GM18517 (cell line): ENCODE measurements around the gene PNPLA6.
"Not testable (repeated sequence)": the region's sequence is repeated elsewhere in the genome, so short reads cannot be mapped to it uniquely, and the experiment has no call there.

Source experiments
- ATAC-seq: cut with Tn5 transposase; IDR thresholded peaks from one replicate; pipeline ENCODE4 v1.9.1; 2021; ENCODE audit warnings: mild to moderate bottlenecking, moderate library complexity; ENCODE audit not compliant: unreplicated experiment

PNPLA6 gene

GRCh38 chr19:7550987-7551761 lies 15.7 kb downstream of the PNPLA6 start:
- no peak for ATAC-seq

- ATAC-seq: no peak
These were observed 17.3 kb downstream of the PNPLA6 start for GRCh38 chr19:7552781-7553180.

- no peak for ATAC-seq
These were observed 19.0 kb downstream of the PNPLA6 start for GRCh38 chr19:7554565-7554964.

GRCh38 chr19:7554990-7555864 lies 19.7 kb downstream of the PNPLA6 start:
- ATAC-seq: no peak

GRCh38 chr19:7556696-7557315 lies 21.3 kb downstream of the PNPLA6 start:
- no peak for ATAC-seq

- ATAC-seq: no peak
These were observed 23.1 kb downstream of the PNPLA6 start for GRCh38 chr19:7558667-7559066.

- ATAC-seq: no peak
These were observed 23.6 kb downstream of the PNPLA6 start for GRCh38 chr19:7559102-7559501.

GRCh38 chr19:7560255-7560654 lies 24.7 kb downstream of the PNPLA6 start:
- no peak for ATAC-seq

- no peak for ATAC-seq
These were observed 25.8 kb downstream of the PNPLA6 start for GRCh38 chr19:7561325-7561724.

GRCh38 chr19:7562646-7563393 lies 27.3 kb downstream of the PNPLA6 start:
- ATAC-seq: no peak

GRCh38 chr19:7564866-7565265 lies 29.3 kb downstream of the PNPLA6 start:
- no peak for ATAC-seq

- ATAC-seq: no peak
These were observed 29.8 kb downstream of the PNPLA6 start for GRCh38 chr19:7565332-7565731.

GRCh38 chr19:7570761-7571160 lies 35.2 kb downstream of the PNPLA6 start:
- ATAC-seq: no peak

GRCh38 chr19:7575434-7576040 lies 40.0 kb downstream of the PNPLA6 start:
- ATAC-seq: no peak

- not testable (repeated sequence) for ATAC-seq
These were observed 41.9 kb downstream of the PNPLA6 start for GRCh38 chr19:7577422-7577821.

- ATAC-seq: no peak
These were observed 42.6 kb downstream of the PNPLA6 start for GRCh38 chr19:7578127-7578526.

- ATAC-seq: no peak
These were observed 43.7 kb downstream of the PNPLA6 start for GRCh38 chr19:7579182-7579581.

- ATAC-seq: no peak
These were observed 46.9 kb downstream of the PNPLA6 start for GRCh38 chr19:7582446-7582845.

GRCh38 chr19:7589822-7590221 lies 54.3 kb downstream of the PNPLA6 start:
- no peak for ATAC-seq

GRCh38 chr19:7590256-7590655 lies 54.7 kb downstream of the PNPLA6 start:
- ATAC-seq: no peak
